Right forelimb (tissue), 1 donor: ENCODE data around the gene ATP5PB.
A peak's percentile ranks its signal among the peaks of the same experiment; 100 is the strongest.

Experiments
- DNase-seq: peaks from one replicate; pipeline ENCODE4 v3.0.0-alpha.2; 2018

The ATP5PB gene

DNA sequence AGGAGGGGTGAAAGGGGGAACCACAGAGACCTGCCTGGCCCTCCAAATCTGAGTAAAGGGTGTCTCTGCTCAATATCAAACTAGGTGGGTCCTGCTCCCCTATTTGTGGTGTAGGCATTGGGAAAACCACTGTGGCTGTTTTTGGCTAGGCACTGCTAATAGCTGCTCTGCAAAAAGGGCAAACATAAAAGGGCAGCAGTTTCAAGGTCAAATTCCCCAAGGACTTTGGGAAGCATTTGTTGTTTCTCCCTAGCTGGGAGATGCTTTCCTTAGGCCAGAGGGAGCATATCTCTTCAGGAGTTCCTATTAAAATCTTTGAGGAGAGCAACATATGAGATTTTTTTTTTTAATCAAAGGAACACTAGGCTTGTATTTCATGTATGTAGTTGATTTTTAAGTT is 26.9 kb downstream of the ATP5PB start:
- DNase-seq, result no peak

DNA sequence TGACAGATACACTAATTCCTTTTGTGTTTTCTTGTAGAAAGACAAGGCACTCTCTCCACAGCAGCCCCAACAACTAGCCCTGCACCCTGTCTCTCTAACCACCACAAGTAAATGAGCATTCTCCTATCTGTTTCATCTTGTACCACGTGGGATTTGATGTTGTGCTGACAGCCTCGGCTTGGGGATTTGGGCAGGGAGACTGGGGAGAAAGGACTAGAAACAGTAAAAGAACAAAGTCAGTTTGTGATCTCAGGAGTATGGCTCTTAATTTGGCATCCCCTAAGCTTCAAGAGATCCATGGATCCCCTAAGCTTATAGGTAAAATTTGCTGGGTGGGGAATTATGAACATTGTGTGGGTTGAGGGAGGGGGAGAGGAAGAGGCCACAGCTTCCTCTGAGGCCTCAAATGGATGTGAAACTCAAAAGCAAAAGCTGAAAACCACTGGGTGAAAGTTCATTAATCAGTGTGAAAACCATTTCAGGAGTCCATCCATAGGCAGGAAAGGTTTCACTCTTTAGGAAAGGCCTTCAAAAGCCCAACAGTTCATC is 27.6 kb downstream of the ATP5PB start:
- DNase-seq, result no peak

DNA sequence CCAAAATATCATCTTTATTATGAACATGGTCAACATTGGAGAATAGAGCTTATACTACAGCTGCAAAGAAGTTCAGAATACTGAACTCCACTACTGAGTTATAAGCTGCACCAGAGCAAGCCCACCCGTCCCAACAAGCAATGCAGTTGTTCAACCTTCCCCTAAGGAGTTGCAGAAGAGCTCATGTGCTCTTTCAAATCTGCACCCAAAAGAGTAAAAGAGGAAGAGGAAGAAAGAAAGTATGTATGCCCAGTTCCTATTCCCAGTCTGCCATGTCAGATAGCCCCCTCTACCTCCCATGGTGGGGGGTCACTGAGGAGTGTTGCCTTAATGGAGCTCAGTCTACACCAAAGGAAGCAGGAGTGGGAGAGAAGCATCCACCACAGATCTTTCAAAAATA is 31.4 kb downstream of the ATP5PB start:
- no peak for DNase-seq

- peak; percentile 78 for DNase-seq
Measured at GRCh38 chr1:111481387-111482221, 32.3 kb downstream of the ATP5PB start.

DNA sequence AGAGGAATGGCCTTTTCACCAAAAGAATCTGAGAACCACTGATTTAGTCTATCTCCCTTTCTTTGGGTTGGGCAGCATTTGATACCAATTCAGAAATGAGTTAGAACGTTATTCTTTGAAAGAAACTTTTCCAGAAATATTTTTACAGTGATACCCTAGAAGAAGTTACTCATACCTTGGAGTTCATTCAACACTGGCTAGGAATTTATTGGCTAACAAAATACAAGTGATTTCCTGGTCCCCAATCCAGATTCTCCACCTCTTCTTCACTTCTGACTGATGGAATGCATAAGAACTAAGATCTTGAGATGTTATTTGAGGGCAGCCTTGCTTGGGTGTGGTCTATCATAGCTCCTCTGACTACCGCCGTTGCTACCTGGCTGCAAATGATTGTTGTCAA is 33.9 kb downstream of the ATP5PB start:
- no peak for DNase-seq

DNA sequence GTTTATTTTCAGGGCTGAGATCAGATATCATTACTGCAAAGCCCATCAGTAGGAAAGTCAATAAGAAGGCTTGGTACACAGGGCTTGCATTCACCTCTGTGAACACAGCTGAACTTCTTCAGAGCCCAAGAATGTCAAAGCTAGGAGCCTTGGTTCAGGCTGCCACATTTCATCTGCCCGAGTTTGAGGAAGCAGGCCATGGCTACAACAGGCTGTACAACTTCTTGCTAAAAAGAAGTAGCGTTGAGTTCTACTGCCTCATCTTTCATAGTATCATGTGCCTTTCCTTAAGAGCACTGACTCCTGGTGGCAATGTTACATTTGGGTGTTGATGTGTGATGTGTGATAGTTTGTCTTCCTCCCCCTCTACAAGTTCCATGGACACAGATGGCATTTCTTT is 34.6 kb downstream of the ATP5PB start:
- DNase-seq, result no peak

GRCh38 chr1:111484391-111485026 is 35.2 kb downstream of the ATP5PB start:
- DNase-seq, result no peak

- DNase-seq, result no peak
Measured at GRCh38 chr1:111486431-111486830, 37.2 kb downstream of the ATP5PB start.

DNA sequence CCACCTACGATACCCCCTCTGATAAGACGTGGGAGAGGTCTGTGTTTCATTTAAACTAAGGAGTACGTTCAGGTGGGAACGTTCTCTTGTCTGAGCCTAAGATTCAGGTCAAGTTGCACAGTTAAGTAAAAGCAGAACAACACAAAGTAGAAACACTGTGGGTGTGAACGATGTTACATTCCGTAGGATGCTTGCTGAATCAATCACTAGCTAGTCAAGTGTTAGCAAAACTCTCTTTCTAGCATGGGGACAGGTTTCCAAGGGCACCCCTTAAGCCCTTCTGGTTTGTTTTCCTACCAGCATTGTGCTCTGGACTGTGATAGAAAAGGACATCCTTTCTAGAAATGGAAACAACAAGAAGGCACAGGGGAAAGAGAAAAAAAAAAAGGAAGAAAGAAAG is 37.9 kb downstream of the ATP5PB start:
- no peak for DNase-seq

GRCh38 chr1:111488669-111489068 is 39.4 kb downstream of the ATP5PB start:
- no peak for DNase-seq

- DNase-seq, result no peak
Measured at GRCh38 chr1:111489604-111490003, 40.3 kb downstream of the ATP5PB start.

DNA sequence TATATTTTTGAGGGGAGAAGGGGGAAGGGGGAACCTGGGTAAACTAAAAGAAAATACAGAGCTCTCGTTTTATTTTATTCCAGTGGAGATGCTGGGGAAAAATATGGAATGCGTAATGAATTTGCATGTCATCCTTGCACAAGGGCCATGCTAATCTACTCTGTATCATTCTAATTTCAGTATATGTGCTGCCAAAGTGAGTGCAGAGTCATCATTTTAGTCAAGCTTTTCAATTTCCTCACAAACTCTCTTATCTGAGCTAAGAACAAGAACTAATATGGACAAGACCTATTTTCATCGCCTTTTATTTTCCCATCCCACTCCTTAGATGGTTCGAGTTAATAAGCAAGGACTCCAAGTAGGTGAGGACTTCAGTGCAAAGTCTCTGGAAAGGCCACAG is 41.0 kb downstream of the ATP5PB start:
- no peak for DNase-seq

GRCh38 chr1:111491070-111491469 is 41.8 kb downstream of the ATP5PB start:
- DNase-seq, result no peak

GRCh38 chr1:111496398-111496797 is 47.1 kb downstream of the ATP5PB start:
- no peak for DNase-seq

DNA sequence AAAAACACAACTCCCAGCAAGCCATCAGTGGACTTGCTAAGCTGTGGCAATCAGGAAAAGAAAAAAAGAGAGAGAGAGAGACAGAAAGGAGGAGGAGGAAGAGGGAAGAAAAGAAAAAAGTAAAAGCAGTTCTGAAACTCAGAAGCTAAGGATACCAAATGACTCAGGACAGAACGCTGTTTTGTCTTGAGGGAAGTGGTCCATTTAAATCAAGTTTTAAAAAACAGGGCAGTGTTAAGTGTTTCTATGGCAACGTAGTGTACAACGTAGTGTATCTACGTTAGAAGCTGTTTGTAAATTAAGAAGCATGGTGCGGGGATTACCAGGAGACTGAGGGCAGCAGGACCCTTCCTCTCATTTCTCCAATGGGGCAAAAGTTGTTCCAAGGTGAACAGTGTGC is 48.3 kb downstream of the ATP5PB start:
- DNase-seq, result no peak

DNA sequence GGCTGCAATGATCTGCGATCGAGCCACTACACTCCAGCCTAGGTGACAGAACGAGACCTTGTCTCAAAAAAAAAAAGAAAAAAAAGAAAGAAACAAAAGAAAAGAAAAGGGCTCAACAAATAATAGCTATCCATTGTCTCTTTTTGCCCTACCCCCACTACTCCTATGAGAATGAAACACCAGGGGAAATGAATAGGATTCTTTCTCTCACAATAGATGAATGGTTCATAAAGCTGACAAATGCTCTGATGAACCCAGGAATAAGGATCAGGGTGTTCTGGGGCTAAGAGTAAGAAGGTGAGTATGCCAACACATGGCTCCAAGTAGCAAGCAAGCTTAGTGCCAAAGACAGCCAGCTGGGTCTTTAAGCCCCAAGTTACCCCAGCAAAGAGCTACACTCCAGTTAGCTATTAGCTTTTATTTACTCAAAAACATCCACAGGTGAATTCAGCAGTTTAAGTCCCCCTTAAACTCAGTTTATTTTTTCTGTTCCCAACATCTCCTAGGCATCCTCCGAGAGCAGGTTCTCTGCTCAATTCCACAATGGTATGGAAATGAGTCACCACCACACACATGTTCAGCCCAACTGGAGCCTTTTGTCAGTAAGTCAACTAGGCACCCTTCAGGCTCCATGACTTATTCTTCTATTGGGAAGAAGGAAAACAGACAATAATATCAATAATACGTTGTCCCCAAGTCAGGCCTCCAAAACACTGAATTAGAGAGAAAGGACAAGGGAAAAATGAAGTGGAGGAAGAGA is 49.9 kb downstream of the ATP5PB start:
- DNase-seq, result no peak

- DNase-seq, result no peak
Measured at GRCh38 chr1:111501645-111502044, 52.4 kb downstream of the ATP5PB start.

DNA sequence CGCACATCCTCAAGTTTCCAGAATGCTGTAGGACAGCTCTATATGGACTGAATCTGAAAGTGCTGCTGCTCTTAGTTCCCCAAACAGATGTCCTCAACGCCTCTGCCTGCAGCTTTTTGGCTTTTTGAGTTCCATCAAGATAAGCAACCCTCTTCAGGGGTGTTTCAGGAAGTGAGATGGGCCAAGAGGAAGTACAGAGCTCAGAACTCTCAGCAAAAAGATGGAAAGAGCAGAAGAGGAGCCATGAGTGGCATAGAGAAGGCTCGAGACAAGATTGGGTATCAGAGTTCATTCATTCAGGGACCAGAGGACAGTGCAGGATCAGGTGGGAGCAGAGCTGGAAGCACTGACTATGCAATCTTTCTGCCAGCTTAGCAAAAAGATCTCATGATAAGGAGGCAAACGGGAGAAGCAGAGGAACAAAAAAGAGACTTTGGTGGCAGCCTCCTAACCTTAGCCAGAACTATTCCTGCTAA is 54.4 kb downstream of the ATP5PB start, which contains the start of the genes ADORA3 and TMIGD3:
TSS of gene ADORA3 (minus strand) at position 49 of the 476 bp plus-strand sequence. CDS start 279 bp downstream, outside the sequence.
TSS of gene TMIGD3 (minus strand) at position 49 of the 476 bp plus-strand sequence. CDS start 279 bp downstream, outside the sequence.
- DNase-seq, result no peak

DNA sequence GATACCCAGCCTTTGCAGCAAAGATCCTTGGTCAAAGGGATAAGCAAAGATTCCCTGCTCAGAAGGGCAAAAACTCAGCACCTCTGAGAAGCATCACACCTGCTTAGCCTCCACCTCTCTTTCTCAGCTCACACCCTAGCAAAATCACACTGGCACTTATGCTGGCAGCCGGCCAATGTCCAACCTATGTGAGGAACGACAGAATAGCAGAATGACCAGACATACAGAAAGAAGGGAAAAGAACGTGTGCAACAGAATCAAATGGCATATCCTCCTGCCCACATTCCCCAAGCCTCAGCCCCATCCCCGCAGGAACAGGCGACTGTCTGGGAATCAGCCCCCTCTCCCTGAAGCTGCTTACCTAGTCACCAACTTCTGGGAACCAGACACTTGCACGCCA is 54.8 kb downstream of the ATP5PB start:
- DNase-seq, result no peak

GRCh38 chr1:111505641-111506119 is 56.4 kb downstream of the ATP5PB start:
- DNase-seq, result no peak

GRCh38 chr1:111506561-111506960 is 57.3 kb downstream of the ATP5PB start:
- DNase-seq, result no peak

- DNase-seq, result no peak
Measured at GRCh38 chr1:111507411-111508201, 58.3 kb downstream of the ATP5PB start.
